H1 (cell line): ENCODE data around the gene ZNF521. TPM values are rescaled to one million over a fixed set of nuclear protein-coding genes. Genes with fewer than 3 reads are reported as not detected.

Experiments
- CTCF ChIA-PET: fragments of 300-600 bp; sonication (Branson Sonifier 250); formaldehyde crosslinking; loops from one replicate; lab custom pipeline; 2021; ENCODE audit not compliant: partially characterized antibody; lab: Charles Lee
- POLR2A ChIA-PET: fragments of 300-600 bp; sonication (Branson Sonifier 250); formaldehyde crosslinking; loops from one replicate; lab custom pipeline; 2021; ENCODE audit warnings: inconsistent platforms; ENCODE audit not compliant: partially characterized antibody; lab: Charles Lee
- DNase-seq, 2 experiments: peaks; one replicate each; pipeline versions ENCODE4 v3.0.0 to v3.0.0-alpha.2; 2010 to 2022; ENCODE audit warnings: low spot score in 2 of 2, low read depth in 1 of 2, mixed read lengths in 1 of 2
- FAIRE-seq: peaks from 2 replicates; lab custom pipeline; 2011; peaks lifted over from hg19 to GRCh38; lab: Jason Lieb, UNC
- H2AFZ ChIP-seq: 2 replicates; pipeline ENCODE4 v1.8.1; 2012; ENCODE audit warnings: low read length, inconsistent platforms
- H2AK5ac ChIP-seq: 2 replicates; pipeline ENCODE4 v1.6.1; 2013; ENCODE audit warnings: low read depth, low read length
- H2BK120ac ChIP-seq: replicated peaks from 2 replicates; pipeline ENCODE3; 2013; ENCODE audit warnings: low read depth, low read length, inconsistent platforms
- H2BK12ac ChIP-seq: 2 replicates; pipeline ENCODE4 v1.6.1; 2013; ENCODE audit warnings: low read depth, low read length
- H2BK15ac ChIP-seq: 2 replicates; pipeline ENCODE4 v1.6.1; 2013; ENCODE audit warnings: low read length
- H2BK20ac ChIP-seq: 2 replicates; pipeline ENCODE4 v1.6.1; 2013; ENCODE audit warnings: low read length
- H2BK5ac ChIP-seq: 2 replicates; pipeline ENCODE4 v1.6.1; 2013; ENCODE audit warnings: low read depth, low read length
- H3K14ac ChIP-seq: 2 replicates; pipeline ENCODE4 v1.6.1; 2013; ENCODE audit warnings: inconsistent platforms; ENCODE audit not compliant: insufficient read length
- H3K18ac ChIP-seq: 2 replicates; pipeline ENCODE4 v1.6.1; 2013; ENCODE audit warnings: low read length; ENCODE audit errors: extremely low read depth
- H3K23ac ChIP-seq: 2 replicates; pipeline ENCODE4 v1.6.1; 2013; ENCODE audit warnings: inconsistent platforms; ENCODE audit not compliant: insufficient read length
- H3K23me2 ChIP-seq: 2 replicates; pipeline ENCODE4 v1.6.1; 2013; ENCODE audit warnings: low read depth, low read length
- H3K27ac ChIP-seq: 2 replicates; pipeline ENCODE4 v1.6.1; 2011; ENCODE audit warnings: low read depth, low read length, inconsistent platforms
- H3K27me3 ChIP-seq, 4 experiments: replicated peaks in 1 of 4; 1 replicate in 1 of 4; 2 replicates in 3 of 4; pipeline versions ENCODE4 v1.6.1 to v1.8.1; 2011 to 2013; ENCODE audit warnings: low read length in 3 of 4, mild to moderate bottlenecking in 3 of 4, inconsistent platforms in 2 of 4, mixed read lengths in 2 of 4, moderate library complexity in 1 of 4; ENCODE audit not compliant: control insufficient read depth in 3 of 4, insufficient read depth in 3 of 4; ENCODE audit errors: extremely low read depth in 1 of 4
- H3K36me3 ChIP-seq, 4 experiments: 2 replicates each; pipeline versions ENCODE4 v1.6.1 to v1.8.1; 2011 to 2013; ENCODE audit warnings: mild to moderate bottlenecking in 4 of 4, low read length in 3 of 4, moderate library complexity in 2 of 4, control low read depth in 1 of 4, inconsistent platforms in 1 of 4; ENCODE audit not compliant: insufficient read depth in 4 of 4, control insufficient read depth in 2 of 4
- H3K4ac ChIP-seq: replicated peaks from 2 replicates; pipeline ENCODE3; 2013; ENCODE audit warnings: low read length, low read depth, mixed read lengths, inconsistent platforms; ENCODE audit not compliant: insufficient read length
- H3K4me1 ChIP-seq, 4 experiments: replicated peaks in 1 of 4; 1 replicate in 1 of 4; 2 replicates in 3 of 4; pipeline versions ENCODE4 v1.6.1 to v1.8.1; 2011 to 2013; ENCODE audit warnings: low read length in 3 of 4, inconsistent platforms in 2 of 4, mixed read lengths in 1 of 4; ENCODE audit not compliant: insufficient read depth in 4 of 4, control insufficient read depth in 3 of 4
- H3K4me2 ChIP-seq, 2 experiments: 2 replicates each; pipeline versions ENCODE4 v1.6.1 to v1.8.1; 2011 to 2013; ENCODE audit warnings: low read depth in 2 of 2, low read length in 2 of 2, control low read depth in 1 of 2, inconsistent platforms in 1 of 2, mild to moderate bottlenecking in 1 of 2; ENCODE audit not compliant: insufficient read depth in 1 of 2
- H3K4me3 ChIP-seq, 4 experiments: fragments of 200-600, 300-600 bp in 1 of 4; sonication (generic), shearing (Covaris generic), sonication (Bioruptor Twin) in 1 of 4; 2 replicates each; pipeline versions ENCODE4 v1.5.1 to v1.8.1; 2011 to 2016; ENCODE audit warnings: low read length in 4 of 4, low read depth in 3 of 4, control low read depth in 2 of 4, inconsistent platforms in 2 of 4, mild to moderate bottlenecking in 2 of 4, mixed read lengths in 1 of 4, moderate library complexity in 1 of 4; ENCODE audit not compliant: insufficient read depth in 2 of 4; ENCODE audit errors: extremely low read depth in 1 of 4
- H3K56ac ChIP-seq: replicated peaks from 2 replicates; pipeline ENCODE3; 2013; ENCODE audit warnings: low read depth, mild to moderate bottlenecking, mixed read lengths, low read length, inconsistent platforms; ENCODE audit not compliant: insufficient read length
- H3K79me1 ChIP-seq: 2 replicates; pipeline ENCODE4 v1.6.1; 2013; ENCODE audit warnings: low read depth, low read length, control low read depth
- H3K79me2 ChIP-seq, 2 experiments: 2 replicates each; pipeline versions ENCODE4 v1.6.1 to v1.8.1; 2012 to 2013; ENCODE audit warnings: low read length in 2 of 2, mild to moderate bottlenecking in 2 of 2, inconsistent platforms in 1 of 2; ENCODE audit not compliant: insufficient read depth in 2 of 2, control insufficient read depth in 1 of 2
- H3K9ac ChIP-seq, 4 experiments: replicated peaks in 1 of 4; 1 replicate in 1 of 4; 2 replicates in 3 of 4; pipeline versions ENCODE4 v1.6.1 to v1.8.1; 2011 to 2013; ENCODE audit warnings: low read depth in 3 of 4, low read length in 3 of 4, control low read depth in 2 of 4, mild to moderate bottlenecking in 2 of 4, moderate library complexity in 2 of 4, inconsistent platforms in 1 of 4; ENCODE audit errors: extremely low read depth in 1 of 4
- H3K9me3 ChIP-seq, 2 experiments: 2 replicates each; pipeline versions ENCODE4 v1.6.1 to v1.8.1; 2012 to 2013; ENCODE audit warnings: mild to moderate bottlenecking in 2 of 2, moderate library complexity in 2 of 2, control low read depth in 1 of 2, inconsistent platforms in 1 of 2, low read depth in 1 of 2, low read length in 1 of 2, mixed read lengths in 1 of 2; ENCODE audit not compliant: insufficient read depth in 2 of 2
- H4K20me1 ChIP-seq, 2 experiments: replicated peaks in 1 of 2; 2 replicates each; pipeline versions ENCODE3 to v1.8.1; 2011 to 2013; ENCODE audit warnings: inconsistent platforms in 2 of 2, low read length in 2 of 2, mild to moderate bottlenecking in 1 of 2; ENCODE audit not compliant: insufficient read depth in 2 of 2, control insufficient read depth in 1 of 2
- H4K5ac ChIP-seq: 2 replicates; pipeline ENCODE4 v1.6.1; 2013; ENCODE audit warnings: low read length, low read depth, mixed read lengths, inconsistent platforms; ENCODE audit not compliant: insufficient read length
- H4K8ac ChIP-seq: 2 replicates; pipeline ENCODE4 v1.8.0; 2013; ENCODE audit warnings: mild to moderate bottlenecking, moderate library complexity, low read length, inconsistent platforms; ENCODE audit not compliant: insufficient read depth; ENCODE audit errors: extremely low read depth
- H4K91ac ChIP-seq: replicated peaks from 2 replicates; pipeline ENCODE3; 2013; ENCODE audit warnings: low read length, mixed read lengths, inconsistent platforms; ENCODE audit not compliant: insufficient read length
- BRCA1 ChIP-seq: IDR thresholded peaks from 2 replicates; pipeline ENCODE4 v1.6.1; 2012; ENCODE audit warnings: low read depth, low read length, improper control_type of control experiment
- CBX5 ChIP-seq: fragments of 300-800, 300-1000 bp; sonication (generic); IDR thresholded peaks from 2 replicates; pipeline ENCODE4 v1.7.1; 2016; ENCODE audit warnings: antibody characterized with exemption, low read length, low read depth
- CEBPB ChIP-seq: IDR thresholded peaks from 2 replicates; pipeline ENCODE4 v1.6.1; 2012; ENCODE audit warnings: low read depth, low read length
- HDAC2 ChIP-seq, 2 experiments: fragments of 300-600 bp in 1 of 2; sonication (generic) in 1 of 2; IDR thresholded peaks; 2 replicates each; pipeline ENCODE4 v1.6.1; 2011 to 2012; ENCODE audit warnings: low read depth in 2 of 2, low read length in 2 of 2, mild to moderate bottlenecking in 2 of 2, moderate library complexity in 2 of 2, borderline replicate concordance in 1 of 2, inconsistent platforms in 1 of 2
- HDAC6 ChIP-seq: IDR thresholded peaks from one replicate; pipeline ENCODE4 v1.7.1; 2012; ENCODE audit warnings: low read depth, mild to moderate bottlenecking, inconsistent platforms, low read length, moderate library complexity
- KDM4A ChIP-seq: IDR thresholded peaks from one replicate; pipeline ENCODE4 v1.7.1; 2012; ENCODE audit warnings: low read depth, mild to moderate bottlenecking, moderate library complexity, low read length, inconsistent platforms; ENCODE audit not compliant: severe bottlenecking
- KDM5A ChIP-seq: fragments of 200-600 bp; IDR thresholded peaks from 2 replicates; pipeline ENCODE4 v1.7.1; 2012; ENCODE audit warnings: mild to moderate bottlenecking, low read length, inconsistent platforms, mixed read lengths
- MAFK ChIP-seq: IDR thresholded peaks from 2 replicates; pipeline ENCODE4 v1.6.1; 2012; ENCODE audit warnings: low read depth, mild to moderate bottlenecking, improper control_type of control experiment, low read length
- POLR2AphosphoS5 ChIP-seq: IDR thresholded peaks from 2 replicates; pipeline ENCODE4 v1.6.1; 2011; ENCODE audit warnings: low read depth, low read length
- RXRA ChIP-seq: IDR thresholded peaks from 2 replicates; pipeline ENCODE4 v1.6.1; 2011; ENCODE audit warnings: low read depth, mild to moderate bottlenecking, low read length, moderate library complexity; ENCODE audit not compliant: insufficient read depth
- SIX5 ChIP-seq: IDR thresholded peaks from 2 replicates; pipeline ENCODE4 v1.6.1; 2011; ENCODE audit warnings: mild to moderate bottlenecking, low read depth, low read length
- SP1 ChIP-seq: IDR thresholded peaks from 2 replicates; pipeline ENCODE4 v1.6.1; 2011; ENCODE audit warnings: low read depth, low read length
- YY1 ChIP-seq: IDR thresholded peaks from 2 replicates; pipeline ENCODE4 v1.6.1; 2011; ENCODE audit warnings: low read depth, mild to moderate bottlenecking, low read length
- WGBS, 2 experiments: shearing (Covaris generic) in 1 of 2; methylation state at CpG; one replicate each; pipeline versions ENCODE4 v1.1.6 to v1.1.7; 2013 to 2015; ENCODE audit warnings: low lambda C conversion rate in 2 of 2, mixed read lengths in 2 of 2, inconsistent platforms in 1 of 2, low coverage in 1 of 2, missing lambda C conversion rate in 1 of 2; ENCODE audit not compliant: insufficient replicate concordance in 2 of 2, insufficient coverage in 1 of 2, insufficient read length in 1 of 2; ENCODE audit errors: extremely low coverage in 1 of 2, missing lambda C conversion rate in 1 of 2; 5-methylcytosine and 5-hydroxymethylcytosine counted together
- polyA plus RNA-seq, 7 experiments: library from polyadenylated mRNA; depleted of rRNA in 3 of 7; stranded (reverse) in 5 of 7; unstranded in 2 of 7; fragments of >200 nt in 5 of 7; fragments of 200-250 nt in 2 of 7; gene quantifications; 1 replicate in 5 of 7; 2 replicates in 1 of 7; 4 replicates in 1 of 7; pipeline versions ENCODE4 v1.2.1 to v1.2.3, GENCODE V29; 2011 to 2013; ENCODE audit warnings: missing spikeins in 2 of 7, mixed read lengths in 2 of 7
- total RNA-seq: library from RNA; stranded (reverse); fragmentation: NEBNext Ultra II Directional; extraction: Animal tissue kit (Norgen Biotek cat#: 25700); gene quantifications from 2 replicates; pipeline ENCODE4 v1.2.1, GENCODE V29; 2021
- TF ChIP-seq, protein P1 (sequence below): IDR thresholded peaks from 2 replicates; pipeline ENCODE4 v1.6.1; 2011; ENCODE audit warnings: low read depth, mild to moderate bottlenecking, low read length; ENCODE audit not compliant: insufficient read depth
- TF ChIP-seq, protein P2 (sequence below): IDR thresholded peaks from 2 replicates; pipeline ENCODE4 v1.6.1; 2012; ENCODE audit warnings: inconsistent platforms

ZNF521 gene
- total and polyA plus RNA-seq, 2 of the 8 experiments (the other 6 are each of a cell fraction or from before 2014, with no cell fraction given) = 9.5 to 15.8 TPM

DNA sequence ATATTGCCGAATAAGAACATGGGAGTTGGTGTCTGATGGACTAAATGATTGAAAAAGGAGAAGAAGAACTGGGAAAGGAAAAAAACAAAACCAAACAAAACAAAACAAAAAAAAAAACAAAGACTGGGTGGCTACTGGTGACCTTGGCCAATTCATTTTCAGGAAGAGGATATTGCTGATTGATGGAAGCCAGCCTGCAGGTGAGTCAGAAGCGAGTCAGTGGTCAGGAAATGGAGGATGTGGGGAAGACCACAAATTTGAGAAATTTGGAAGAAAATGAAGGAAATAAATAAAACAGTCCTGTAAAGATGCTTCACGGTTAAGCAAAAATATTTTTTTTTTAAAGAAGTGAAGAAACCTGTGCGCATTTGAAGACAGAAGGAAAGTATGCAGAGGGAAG lies 296.9 kb downstream of the ZNF521 start:
- TF ChIP-seq YY1 = no peak
- no peak for TF ChIP-seq HDAC2 (IDR thresholded peaks at IDR 0.05; ENCODE audit: borderline replicate concordance in 1 of 2, low read depth in 2 of 2, low read length in 2 of 2)
- no peak for TF ChIP-seq CBX5
- TF ChIP-seq, protein P1, sequence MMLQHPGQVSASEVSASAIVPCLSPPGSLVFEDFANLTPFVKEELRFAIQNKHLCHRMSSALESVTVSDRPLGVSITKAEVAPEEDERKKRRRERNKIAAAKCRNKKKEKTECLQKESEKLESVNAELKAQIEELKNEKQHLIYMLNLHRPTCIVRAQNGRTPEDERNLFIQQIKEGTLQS = no peak
- no peak for TF ChIP-seq POLR2AphosphoS5
- TF ChIP-seq, protein P2, sequence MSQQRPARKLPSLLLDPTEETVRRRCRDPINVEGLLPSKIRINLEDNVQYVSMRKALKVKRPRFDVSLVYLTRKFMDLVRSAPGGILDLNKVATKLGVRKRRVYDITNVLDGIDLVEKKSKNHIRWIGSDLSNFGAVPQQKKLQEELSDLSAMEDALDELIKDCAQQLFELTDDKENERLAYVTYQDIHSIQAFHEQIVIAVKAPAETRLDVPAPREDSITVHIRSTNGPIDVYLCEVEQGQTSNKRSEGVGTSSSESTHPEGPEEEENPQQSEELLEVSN = no peak
- no peak for TF ChIP-seq HDAC6
- no peak for TF ChIP-seq RXRA
- no peak for TF ChIP-seq KDM4A
- TF ChIP-seq SIX5 = no peak
- no peak for TF ChIP-seq KDM5A
- no peak for TF ChIP-seq MAFK
- no peak for TF ChIP-seq CEBPB
- TF ChIP-seq SP1 = no peak
- no peak for TF ChIP-seq BRCA1
- no peaks in the 10 kb centered on the region for H3K4me1 ChIP-seq
- no peak overlapping the region for H2BK12ac ChIP-seq
- H2BK120ac ChIP-seq = no peak overlapping the region
- H3K18ac ChIP-seq = no peak overlapping the region
- H4K8ac ChIP-seq = no peak overlapping the region
- H2AFZ ChIP-seq = no peak overlapping the region
- ChIA-PET CTCF (no interaction called here), POLR2A (no interaction called here)
- H3K23me2 ChIP-seq = no peaks in the 10 kb centered on the region
- no peak overlapping the region for H2AK5ac ChIP-seq
- no peak overlapping the region for H2BK15ac ChIP-seq
- whole genome bisulfite sequencing, 2 experiments = 90% methylated on average over 4 of the region's 4 CpGs; no CpG with 5 or more reads in 1 of the 2 experiments
- H4K91ac ChIP-seq = no peak overlapping the region
- no peak overlapping the region for H4K5ac ChIP-seq
- no peak overlapping the region for H3K27ac ChIP-seq
- no peak overlapping the region for H2BK20ac ChIP-seq
- no peaks in the 10 kb centered on the region for H4K20me1 ChIP-seq
- H3K14ac ChIP-seq = no peak overlapping the region
- H3K36me3 ChIP-seq = no peaks in the 10 kb centered on the region
- H3K79me1 ChIP-seq = no peaks in the 10 kb centered on the region
- FAIRE-seq (no peak), DNase-seq (no peak)
- no peak overlapping the region for H3K56ac ChIP-seq
- no peak overlapping the region for H2BK5ac ChIP-seq
- no peak overlapping the region for H3K4ac ChIP-seq
- H3K79me2 ChIP-seq = no peaks in the 10 kb centered on the region
- no peaks in the 10 kb centered on the region for H3K9me3 ChIP-seq
- no peak overlapping the region for H3K4me3 ChIP-seq
- H3K27me3 ChIP-seq = peaks cover 7 to 18% (median 12%) of the 10 kb centered on the region in 4 experiments
- H3K9ac ChIP-seq = no peak overlapping the region
- H3K23ac ChIP-seq = no peak overlapping the region
- no peak overlapping the region for H3K4me2 ChIP-seq
